Caco-2 (cell line): ENCODE data around the gene GSKIP. TPM values are rescaled to one million over a fixed set of nuclear protein-coding genes. Genes with fewer than 3 reads are reported as not detected.

Experiments used
- BruUV-seq: library from RNA; stranded (reverse); fragments of 400-500 nt; replicated peaks from 2 replicates; lab custom pipeline; 2021; lab: Mats Ljungman, UMichigan
- CTCF ChIA-PET: fragments of 300-600 bp; sonication (Branson Sonifier 250); formaldehyde crosslinking; loops from one replicate; lab custom pipeline; 2022; ENCODE audit warnings: antibody characterized with exemption; lab: Charles Lee
- POLR2A ChIA-PET: fragments of 300-600 bp; sonication (Branson Sonifier 250); formaldehyde crosslinking; loops from one replicate; lab custom pipeline; 2022; ENCODE audit warnings: antibody characterized with exemption; lab: Charles Lee
- DNase-seq, 2 experiments: peaks; one replicate each; pipeline versions ENCODE4 v3.0.0 to v3.0.0-alpha.2; 2020 to 2022
- H3K27me3 ChIP-seq: replicated peaks from 2 replicates; pipeline ENCODE4 v1.6.0; 2011; ENCODE audit warnings: low read length; ENCODE audit not compliant: control insufficient read depth, insufficient read depth
- H3K36me3 ChIP-seq: 2 replicates; pipeline ENCODE4 v1.5.1; 2011; ENCODE audit warnings: low read length; ENCODE audit not compliant: control insufficient read depth, insufficient read depth
- H3K4me1 ChIP-seq: fragments of 250-450 bp; sonication (Bioruptor Pico); 2 replicates; pipeline ENCODE4 v1.5.1; 2020; ENCODE audit warnings: mild to moderate bottlenecking
- H3K4me3 ChIP-seq: 2 replicates; pipeline ENCODE4 v1.5.1; 2011; ENCODE audit warnings: low read depth, mild to moderate bottlenecking, control low read depth, low read length
- H3K9me3 ChIP-seq: fragments of 250-450 bp; sonication (Bioruptor Pico); 2 replicates; pipeline ENCODE4 v1.5.1; 2020; ENCODE audit warnings: mild to moderate bottlenecking, moderate library complexity
- H3K27ac Mint-ChIP-seq: one replicate; pipeline ENCODE4 v1.8.0; 2022; ENCODE audit warnings: mixed read lengths; ENCODE audit not compliant: unreplicated experiment
- H3K27me3 Mint-ChIP-seq: one replicate; pipeline ENCODE4 v1.8.0; 2022; ENCODE audit warnings: mixed read lengths; ENCODE audit not compliant: insufficient read depth, unreplicated experiment
- H3K36me3 Mint-ChIP-seq: one replicate; pipeline ENCODE4 v1.8.0; 2022; ENCODE audit warnings: mild to moderate bottlenecking, mixed read lengths; ENCODE audit not compliant: insufficient read depth, unreplicated experiment
- H3K4me1 Mint-ChIP-seq: one replicate; pipeline ENCODE4 v1.8.0; 2022; ENCODE audit warnings: low read depth, mixed read lengths; ENCODE audit not compliant: unreplicated experiment
- H3K4me3 Mint-ChIP-seq: one replicate; pipeline ENCODE4 v1.8.0; 2022; ENCODE audit warnings: mild to moderate bottlenecking, moderate library complexity, mixed read lengths; ENCODE audit not compliant: unreplicated experiment
- H3K9me3 Mint-ChIP-seq: one replicate; pipeline ENCODE4 v1.8.0; 2022; ENCODE audit warnings: mixed read lengths; ENCODE audit not compliant: unreplicated experiment
- intact Hi-C: fragments of 100-400 bp; cut with micrococcal nuclease; formaldehyde crosslinking; loops from one replicate; pipeline ENCODE4 v1.10.0; 2022; ENCODE audit not compliant: unreplicated experiment
- total RNA-seq: library from RNA; stranded (reverse); gene quantifications from 2 replicates; pipeline ENCODE4 v1.2.3, GENCODE V29; 2022
- TF ChIP-seq, protein P1 (sequence below), 2 experiments: fragments of 200-600 bp in 1 of 2; IDR thresholded peaks; 1 replicate in 1 of 2; 2 replicates in 1 of 2; pipeline versions ENCODE4 v1.5.1 to v1.8.0; 2011 to 2022; ENCODE audit warnings: antibody characterized with exemption in 1 of 2, control low read depth in 1 of 2, inconsistent platforms in 1 of 2, low read depth in 1 of 2, low read length in 1 of 2, mild to moderate bottlenecking in 1 of 2, moderate library complexity in 1 of 2; ENCODE audit not compliant: insufficient read depth in 1 of 2, severe bottlenecking in 1 of 2, unreplicated experiment in 1 of 2

The GSKIP gene
- total RNA-seq, 1 experiment from 2014 or later, result 24.1 TPM

DNA sequence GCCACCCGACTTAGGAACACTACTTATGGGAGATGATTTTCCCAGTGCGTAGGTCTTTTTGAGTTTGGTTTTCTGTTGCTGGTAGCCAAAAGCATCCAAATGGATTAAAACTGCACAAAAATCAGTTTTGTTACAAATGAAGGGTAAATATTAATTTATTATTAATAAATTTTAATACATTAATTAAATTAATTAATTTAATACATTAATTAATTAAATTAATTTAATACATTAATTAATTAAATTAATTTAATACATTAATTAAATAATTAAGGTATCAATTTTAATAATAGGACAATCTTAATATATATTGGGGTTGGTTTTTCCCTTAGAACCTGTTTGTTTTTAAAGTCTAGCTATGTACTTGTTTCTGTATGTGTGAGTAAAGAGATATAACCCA lies 52.2 kb downstream of the GSKIP start:
- POLR2A ChIA-PET, result no interaction called here
- Histone ChIP-seq H3K27me3 (no peaks in the 10 kb centered on the region), H3K4me3 (no peak overlapping the region), H3K9me3 (no peaks in the 10 kb centered on the region), H3K4me1 (no peaks in the 10 kb centered on the region), H3K36me3 (no peaks in the 10 kb centered on the region)
- TF ChIP-seq, protein P1, sequence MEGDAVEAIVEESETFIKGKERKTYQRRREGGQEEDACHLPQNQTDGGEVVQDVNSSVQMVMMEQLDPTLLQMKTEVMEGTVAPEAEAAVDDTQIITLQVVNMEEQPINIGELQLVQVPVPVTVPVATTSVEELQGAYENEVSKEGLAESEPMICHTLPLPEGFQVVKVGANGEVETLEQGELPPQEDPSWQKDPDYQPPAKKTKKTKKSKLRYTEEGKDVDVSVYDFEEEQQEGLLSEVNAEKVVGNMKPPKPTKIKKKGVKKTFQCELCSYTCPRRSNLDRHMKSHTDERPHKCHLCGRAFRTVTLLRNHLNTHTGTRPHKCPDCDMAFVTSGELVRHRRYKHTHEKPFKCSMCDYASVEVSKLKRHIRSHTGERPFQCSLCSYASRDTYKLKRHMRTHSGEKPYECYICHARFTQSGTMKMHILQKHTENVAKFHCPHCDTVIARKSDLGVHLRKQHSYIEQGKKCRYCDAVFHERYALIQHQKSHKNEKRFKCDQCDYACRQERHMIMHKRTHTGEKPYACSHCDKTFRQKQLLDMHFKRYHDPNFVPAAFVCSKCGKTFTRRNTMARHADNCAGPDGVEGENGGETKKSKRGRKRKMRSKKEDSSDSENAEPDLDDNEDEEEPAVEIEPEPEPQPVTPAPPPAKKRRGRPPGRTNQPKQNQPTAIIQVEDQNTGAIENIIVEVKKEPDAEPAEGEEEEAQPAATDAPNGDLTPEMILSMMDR (IDR thresholded peaks at IDR 0.05; ENCODE audit: insufficient read depth in 1 of 2, low read depth in 1 of 2, low read length in 1 of 2, severe bottlenecking in 1 of 2, unreplicated experiment in 1 of 2), result no peak
- Mint-ChIP-seq H3K27ac (no peak overlapping the region), H3K27me3 (no peaks in the 10 kb centered on the region), H3K9me3 (no peaks in the 10 kb centered on the region), H3K36me3 (no peaks in the 10 kb centered on the region), H3K4me3 (no peak overlapping the region), H3K4me1 (no peaks in the 10 kb centered on the region)
- intact Hi-C loops, result no loop called here
- DNase-seq, result no peak
- BruUV-seq, result no TSS peak
- CTCF ChIA-PET, result no interaction called here

GRCh38 chr14:96416292-96416691 lies 53.0 kb downstream of the GSKIP start:
- no TSS peak for BruUV-seq
- CTCF ChIA-PET, result interaction anchor here (0.7 kb wide), 1 partner anchor 45 kb away, joined by 3 read pairs; no protein-coding TSS in a partner anchor
- intact Hi-C loops, result no loop called here
- Histone ChIP-seq H3K27me3 (no peaks in the 10 kb centered on the region), H3K4me3 (no peak overlapping the region), H3K4me1 (no peaks in the 10 kb centered on the region), H3K9me3 (no peaks in the 10 kb centered on the region), H3K36me3 (no peaks in the 10 kb centered on the region)
- Mint-ChIP-seq H3K27ac (no peak overlapping the region), H3K9me3 (no peaks in the 10 kb centered on the region), H3K4me1 (no peaks in the 10 kb centered on the region), H3K4me3 (no peak overlapping the region), H3K27me3 (no peaks in the 10 kb centered on the region), H3K36me3 (no peaks in the 10 kb centered on the region)
- DNase-seq, result no peak
- TF ChIP-seq, protein P1 (IDR thresholded peaks at IDR 0.05; ENCODE audit: insufficient read depth in 1 of 2, low read depth in 1 of 2, low read length in 1 of 2, severe bottlenecking in 1 of 2, unreplicated experiment in 1 of 2), result no peak
- POLR2A ChIA-PET, result interaction anchor here (0.6 kb wide), 1 partner anchor 46 kb away, joined by 3 read pairs; no protein-coding TSS in a partner anchor

- CTCF ChIA-PET, result no interaction called here
- Mint-ChIP-seq H3K9me3 (no peaks in the 10 kb centered on the region), H3K27me3 (no peaks in the 10 kb centered on the region), H3K27ac (no peak overlapping the region), H3K4me1 (no peaks in the 10 kb centered on the region), H3K4me3 (no peak overlapping the region), H3K36me3 (no peaks in the 10 kb centered on the region)
- H3K36me3 ChIP-seq, result no peaks in the 10 kb centered on the region
- H3K27me3 ChIP-seq, result no peaks in the 10 kb centered on the region
- TF ChIP-seq, protein P1 (IDR thresholded peaks at IDR 0.05; ENCODE audit: insufficient read depth in 1 of 2, low read depth in 1 of 2, low read length in 1 of 2, severe bottlenecking in 1 of 2, unreplicated experiment in 1 of 2), result no peak
- H3K4me3 ChIP-seq, result no peak overlapping the region
- intact Hi-C loops, result no loop called here
- POLR2A ChIA-PET, result no interaction called here
- H3K4me1 ChIP-seq, result no peaks in the 10 kb centered on the region
- no peak for DNase-seq
- no peaks in the 10 kb centered on the region for H3K9me3 ChIP-seq
- no TSS peak for BruUV-seq
Measured at GRCh38 chr14:96417254-96417653, 53.9 kb downstream of the GSKIP start.
